CD4-positive, alpha-beta T cell treated with Interferon gamma for 1 hour (primary cell): ENCODE measurements around the gene RAP1GAP2.
A peak's percentile ranks its signal among the peaks of the same experiment; 100 is the strongest.

Experiments used
- DNase-seq: peaks from one replicate; pipeline ENCODE4 v3.0.0-alpha.2; 2020

The RAP1GAP2 gene

GRCh38 chr17:3004925-3005324 lies 208.7 kb downstream of the RAP1GAP2 start:
- no peak for DNase-seq

- no peak for DNase-seq
Measured at GRCh38 chr17:3005696-3006095, 209.5 kb downstream of the RAP1GAP2 start.

- no peak for DNase-seq
Measured at GRCh38 chr17:3006801-3007200, 210.6 kb downstream of the RAP1GAP2 start.

GRCh38 chr17:3007651-3008121 lies 211.4 kb downstream of the RAP1GAP2 start:
- DNase-seq, result no peak

- no peak for DNase-seq
Measured at GRCh38 chr17:3008336-3009288, 212.4 kb downstream of the RAP1GAP2 start.

GRCh38 chr17:3009411-3009920 lies 213.2 kb downstream of the RAP1GAP2 start:
- no peak for DNase-seq

- DNase-seq, result no peak
Measured at GRCh38 chr17:3011891-3012290, 215.7 kb downstream of the RAP1GAP2 start.

- peak; percentile 50 for DNase-seq
Measured at GRCh38 chr17:3012926-3013581, 216.8 kb downstream of the RAP1GAP2 start.

GRCh38 chr17:3015890-3016289 lies 219.7 kb downstream of the RAP1GAP2 start:
- no peak for DNase-seq

- DNase-seq, result no peak
Measured at GRCh38 chr17:3017936-3018335, 221.7 kb downstream of the RAP1GAP2 start.

GRCh38 chr17:3019761-3020160 lies 223.5 kb downstream of the RAP1GAP2 start:
- DNase-seq, result no peak

GRCh38 chr17:3020381-3020780 lies 224.1 kb downstream of the RAP1GAP2 start:
- DNase-seq, result no peak

- DNase-seq, result no peak
Measured at GRCh38 chr17:3022197-3022596, 226.0 kb downstream of the RAP1GAP2 start.

GRCh38 chr17:3024346-3024745 lies 228.1 kb downstream of the RAP1GAP2 start:
- no peak for DNase-seq

- no peak for DNase-seq
Measured at GRCh38 chr17:3025421-3026124, 229.3 kb downstream of the RAP1GAP2 start.

GRCh38 chr17:3026125-3026855 lies 230.1 kb downstream of the RAP1GAP2 start:
- DNase-seq, result no peak

- DNase-seq, result no peak
Measured at GRCh38 chr17:3026856-3027751, 230.9 kb downstream of the RAP1GAP2 start.

GRCh38 chr17:3027786-3028532 lies 231.7 kb downstream of the RAP1GAP2 start:
- no peak for DNase-seq

GRCh38 chr17:3029213-3029913 lies 233.1 kb downstream of the RAP1GAP2 start:
- DNase-seq, result no peak

GRCh38 chr17:3030096-3030495 lies 233.9 kb downstream of the RAP1GAP2 start:
- no peak for DNase-seq
